ENCODE measurements around the gene CALML3. TPM values are rescaled to one million over a fixed set of nuclear protein-coding genes. Genes with fewer than 3 reads are reported as not detected.

The CALML3 gene
- total and polyA plus RNA-seq, 2 of the 13 experiments (the other 11 are each of a cell fraction or from before 2014, with no cell fraction given) = not detected

GRCh38 chr10:5570979-5571810, 46.4 kb downstream of the CALML3 start (continued):
- peak; percentile 37; the same call in 1 of the 2 replicates for TF ChIP-seq ZNF646 (CRISPR knock-in tag; IDR thresholded peaks at IDR 0.05)
- no peak for TF ChIP-seq MTF2 (CRISPR knock-in tag; IDR thresholded peaks at IDR 0.05; ENCODE audit: borderline replicate concordance)
- peak; percentile 40; the same call in 1 of the 2 replicates for TF ChIP-seq PATZ1 (CRISPR knock-in tag; IDR thresholded peaks at IDR 0.05)
- no peak for TF ChIP-seq PCBP1 (IDR thresholded peaks at IDR 0.05; ENCODE audit: borderline replicate concordance, low read depth, low read length)
- TF ChIP-seq ZNF264 (CRISPR knock-in tag; IDR thresholded peaks at IDR 0.05) = peak; percentile 50; the same call in 1 of the 2 replicates
- TF ChIP-seq ZBTB4 (CRISPR knock-in tag; IDR thresholded peaks at IDR 0.05; ENCODE audit: borderline replicate concordance) = no peak
- TF ChIP-seq HNF1B (CRISPR knock-in tag; IDR thresholded peaks at IDR 0.05) = peak; percentile 41; the same call in 1 of the 2 replicates
- TF ChIP-seq SMAD3 (CRISPR knock-in tag; IDR thresholded peaks at IDR 0.05) = peak; percentile 66; the same call in 1 of the 2 replicates
- peak in 1 of 2 experiments; percentile 54; a peak in 1 of 4 replicates for TF ChIP-seq EP300 (IDR thresholded peaks at IDR 0.05; ENCODE audit: low read depth in 2 of 2, low read length in 2 of 2)
- TF ChIP-seq EP300 (CRISPR knock-in tag; IDR thresholded peaks at IDR 0.05; ENCODE audit: borderline replicate concordance) = no peak
- TF ChIP-seq ZNF780A (CRISPR knock-in tag; IDR thresholded peaks at IDR 0.05) = no peak
- 0 out of 2 replicates have a peak, but pooled peaks have one; percentile 18 for TF ChIP-seq IRF2 (CRISPR knock-in tag; IDR thresholded peaks at IDR 0.05)
- no peak for TF ChIP-seq PRPF4 (IDR thresholded peaks at IDR 0.05; ENCODE audit: low read depth, low read length, poor library complexity, severe bottlenecking)

Measured in HepG2 (cell line).